Suppressor macrophage (primary cell): Measurements from ENCODE around the gene SLC47A1.
"Not testable (repeated sequence)": the region's sequence is repeated elsewhere in the genome, so short reads cannot be mapped to it uniquely, and the experiment has no call there.

ENCODE experiments used
- DNase-seq, 4 experiments: peaks; one replicate each; pipeline ENCODE4 v3.0.0-alpha.2; 2020 to 2022
- total RNA-seq, 17 experiments: gene quantifications; one replicate each; lab custom pipeline; 2026; ENCODE audit warnings: mixed read lengths in 6 of 17, inconsistent platforms in 3 of 17; lab: John Stamatoyannopoulos, UW

The SLC47A1 gene, protein sequence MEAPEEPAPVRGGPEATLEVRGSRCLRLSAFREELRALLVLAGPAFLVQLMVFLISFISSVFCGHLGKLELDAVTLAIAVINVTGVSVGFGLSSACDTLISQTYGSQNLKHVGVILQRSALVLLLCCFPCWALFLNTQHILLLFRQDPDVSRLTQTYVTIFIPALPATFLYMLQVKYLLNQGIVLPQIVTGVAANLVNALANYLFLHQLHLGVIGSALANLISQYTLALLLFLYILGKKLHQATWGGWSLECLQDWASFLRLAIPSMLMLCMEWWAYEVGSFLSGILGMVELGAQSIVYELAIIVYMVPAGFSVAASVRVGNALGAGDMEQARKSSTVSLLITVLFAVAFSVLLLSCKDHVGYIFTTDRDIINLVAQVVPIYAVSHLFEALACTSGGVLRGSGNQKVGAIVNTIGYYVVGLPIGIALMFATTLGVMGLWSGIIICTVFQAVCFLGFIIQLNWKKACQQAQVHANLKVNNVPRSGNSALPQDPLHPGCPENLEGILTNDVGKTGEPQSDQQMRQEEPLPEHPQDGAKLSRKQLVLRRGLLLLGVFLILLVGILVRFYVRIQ
- 1.7 to 13.2 (median 7.2) reads per million in 17 experiments for total RNA-seq

DNA sequence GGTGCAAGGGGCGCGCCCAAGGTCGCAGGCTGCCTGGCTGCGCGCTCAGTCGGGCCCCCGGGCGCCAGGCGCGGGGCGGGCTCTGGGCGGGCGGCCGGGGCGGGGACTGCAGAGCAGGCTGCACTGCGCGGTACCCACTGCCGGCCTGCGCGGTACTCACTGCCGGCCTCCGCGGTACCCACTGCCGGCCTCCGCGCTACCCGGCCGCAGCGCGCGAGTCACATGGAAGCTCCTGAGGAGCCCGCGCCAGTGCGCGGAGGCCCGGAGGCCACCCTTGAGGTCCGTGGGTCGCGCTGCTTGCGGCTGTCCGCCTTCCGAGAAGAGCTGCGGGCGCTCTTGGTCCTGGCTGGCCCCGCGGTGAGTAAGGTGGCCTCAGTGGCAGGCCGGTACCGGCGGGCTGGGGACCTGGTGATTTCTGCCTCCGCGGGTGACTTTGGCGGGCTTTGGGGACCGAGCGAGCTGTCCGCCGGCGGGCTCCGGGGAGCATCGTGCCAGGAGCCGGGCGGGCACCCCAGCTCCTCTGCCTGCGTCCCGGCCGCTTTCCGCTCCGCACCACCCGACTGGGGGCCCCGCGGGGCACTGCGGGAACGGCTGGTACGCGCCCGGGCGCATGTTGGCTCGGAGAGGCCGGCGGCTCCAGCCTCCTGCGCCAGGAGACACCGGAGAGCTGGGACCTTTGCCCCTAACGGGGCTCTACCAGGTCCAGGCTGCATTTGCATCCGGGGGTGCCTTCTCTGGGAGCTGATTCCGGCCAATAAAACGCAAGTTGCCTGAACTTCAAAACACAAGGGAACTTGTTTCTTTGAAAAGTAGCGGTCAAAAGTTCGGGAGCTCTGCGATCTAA, at the start of gene SLC47A1:
Gene SLC47A1, plus strand, starts transcription at position 137 of the 844 bp plus-strand sequence. Its CDS starts 86 bp downstream, at position 223.
- peak; percentile 48 to 83 (median 57) for DNase-seq

DNA sequence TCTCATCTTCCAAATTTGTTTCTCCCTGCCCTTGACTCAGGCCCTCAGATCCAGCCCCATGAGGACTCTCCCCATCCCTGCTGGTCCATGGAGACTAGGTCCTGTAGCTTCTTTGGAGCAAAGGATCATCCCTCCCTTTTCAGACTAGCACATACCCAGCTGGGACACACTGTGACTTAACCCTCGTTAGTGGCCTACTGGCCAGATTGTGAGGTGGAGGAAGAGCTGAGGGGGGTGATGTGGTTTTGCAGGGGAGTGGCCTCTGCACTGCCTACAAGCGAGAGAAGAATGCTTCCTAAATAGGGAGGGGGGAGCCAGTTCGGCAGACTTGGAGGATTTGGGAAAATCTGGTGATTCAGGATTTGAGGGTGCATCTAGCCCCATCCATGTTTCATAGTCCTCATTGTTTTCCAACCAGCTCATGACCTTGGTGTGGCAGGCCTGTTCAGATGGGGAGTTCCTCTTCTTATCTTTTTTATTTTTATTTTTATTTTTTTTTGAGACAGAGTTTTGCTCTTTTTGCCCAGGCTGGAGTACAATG, 47.8 kb upstream of the SLC47A1 start:
- DNase-seq: no peak

DNA sequence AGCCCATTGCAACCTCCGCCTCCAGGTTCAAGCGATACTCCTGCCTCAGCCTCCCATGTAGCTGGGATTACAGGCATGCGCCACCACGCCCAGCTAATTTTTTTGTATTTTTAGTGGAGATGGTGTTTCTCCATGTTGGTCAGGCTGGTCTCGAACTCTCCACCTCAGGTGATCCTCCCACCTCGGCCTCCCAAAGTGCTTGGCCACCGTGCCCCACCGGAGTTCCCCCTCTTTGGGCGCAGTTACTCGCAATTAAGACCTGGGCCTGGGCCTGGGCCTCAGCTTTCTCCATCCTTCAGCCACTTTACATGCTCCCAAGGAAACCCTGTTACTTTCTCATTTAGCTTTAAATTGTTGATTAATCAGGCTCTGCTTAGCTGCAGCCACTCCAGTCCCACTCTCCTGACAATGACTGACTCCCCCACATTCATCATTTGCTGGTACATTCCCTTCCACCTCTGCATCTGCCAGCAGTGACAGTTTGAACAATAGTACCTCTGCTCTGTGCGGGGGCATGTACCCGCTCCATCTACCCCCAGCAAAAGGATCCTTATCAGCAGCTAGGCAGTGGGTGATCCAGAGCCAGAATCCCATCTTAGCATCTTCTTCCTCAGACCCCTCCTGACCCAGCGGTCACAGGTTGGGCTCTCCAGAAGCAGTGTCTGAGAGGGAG, 47.2 kb upstream of the SLC47A1 start:
- no peak for DNase-seq

DNA sequence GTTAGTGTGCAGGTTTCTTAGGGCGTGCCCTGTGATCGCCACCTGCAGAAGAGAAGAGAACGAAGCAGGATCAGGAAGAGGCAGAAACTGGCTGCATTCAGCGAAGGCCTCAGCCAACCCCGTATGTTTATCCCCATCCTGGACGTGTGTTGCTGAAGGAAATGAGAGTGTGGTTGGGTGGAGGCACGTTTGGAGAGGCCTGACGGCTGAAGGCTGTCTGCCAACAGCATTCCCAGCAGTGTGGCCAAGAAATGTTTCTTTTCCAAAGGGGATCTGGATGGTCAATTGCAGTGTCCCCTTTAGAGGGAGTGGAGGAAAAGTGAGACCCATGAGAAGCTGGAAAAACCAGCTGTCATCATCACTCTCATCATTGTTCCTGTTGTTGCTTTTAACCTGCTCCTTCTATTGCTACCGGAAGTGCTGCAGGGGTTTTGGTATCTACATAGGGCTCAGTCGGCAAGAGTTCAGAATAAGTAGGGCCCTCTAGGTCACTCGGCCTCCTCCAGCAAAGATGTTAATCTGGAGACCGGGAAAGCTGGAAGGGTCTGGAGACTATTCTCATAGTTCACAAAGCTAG, 46.5 kb upstream of the SLC47A1 start:
- DNase-seq: no peak

DNA sequence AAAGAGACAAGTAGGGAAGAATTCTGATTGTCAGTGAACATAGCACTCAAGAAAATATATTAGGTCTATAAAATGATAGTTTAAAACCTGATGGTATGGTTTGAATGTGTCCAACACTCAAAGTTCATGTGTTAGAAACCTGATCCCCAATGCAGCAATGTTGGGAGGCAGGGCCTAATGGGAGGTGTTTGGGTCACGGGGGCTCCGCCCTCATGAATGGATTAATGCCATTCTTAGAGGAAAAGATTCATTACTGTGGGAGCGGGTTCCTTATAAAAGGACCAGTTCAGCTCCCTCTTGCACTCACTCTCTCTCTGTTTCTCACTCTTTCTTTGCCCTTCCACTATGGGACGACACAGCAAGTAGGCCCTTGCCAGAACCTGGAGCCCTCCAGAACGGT, 41.5 kb upstream of the SLC47A1 start:
- DNase-seq: no peak

DNA sequence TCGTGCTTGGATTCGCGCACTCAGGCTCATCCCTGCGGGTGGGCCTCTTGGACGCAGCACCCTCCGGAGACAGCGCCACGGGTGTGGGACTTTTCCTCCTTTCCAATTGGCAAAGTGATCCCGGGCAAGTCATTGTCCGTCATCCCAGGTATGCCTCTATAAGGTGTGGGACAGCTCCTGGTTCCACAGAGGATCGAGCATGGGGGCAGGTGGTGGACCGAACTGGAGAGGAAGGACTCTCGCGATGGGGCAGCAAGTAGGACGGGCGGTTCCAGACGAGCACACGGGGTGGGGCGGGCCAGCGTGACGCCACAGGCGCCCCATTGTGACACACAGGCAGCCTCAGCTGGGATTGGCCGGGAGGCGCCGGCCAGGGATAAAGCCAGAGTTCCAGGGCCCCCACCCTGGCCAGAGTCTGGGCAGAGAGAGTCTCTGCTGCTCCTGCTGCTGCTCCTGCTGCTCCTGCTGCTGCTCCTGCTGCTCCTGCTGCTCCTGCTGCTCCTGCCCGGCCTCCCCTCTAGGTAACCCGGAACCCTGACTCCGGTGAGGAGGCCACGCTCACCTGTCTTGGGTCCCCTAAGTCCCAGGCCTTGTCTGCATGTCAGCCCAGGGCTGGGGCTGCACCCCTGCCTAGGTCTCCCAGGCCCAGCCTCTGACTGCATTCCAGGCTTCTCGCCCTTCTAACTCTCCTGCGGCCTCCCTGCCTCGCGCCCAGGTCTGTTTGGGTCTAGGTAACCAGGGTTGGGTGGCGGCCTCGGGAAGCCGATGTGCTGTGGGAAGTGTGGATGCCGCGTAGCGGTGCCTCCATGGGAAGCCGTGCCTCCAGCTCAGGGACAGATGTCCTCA, 38.5 kb upstream of the SLC47A1 start:
- DNase-seq: no peak

DNA sequence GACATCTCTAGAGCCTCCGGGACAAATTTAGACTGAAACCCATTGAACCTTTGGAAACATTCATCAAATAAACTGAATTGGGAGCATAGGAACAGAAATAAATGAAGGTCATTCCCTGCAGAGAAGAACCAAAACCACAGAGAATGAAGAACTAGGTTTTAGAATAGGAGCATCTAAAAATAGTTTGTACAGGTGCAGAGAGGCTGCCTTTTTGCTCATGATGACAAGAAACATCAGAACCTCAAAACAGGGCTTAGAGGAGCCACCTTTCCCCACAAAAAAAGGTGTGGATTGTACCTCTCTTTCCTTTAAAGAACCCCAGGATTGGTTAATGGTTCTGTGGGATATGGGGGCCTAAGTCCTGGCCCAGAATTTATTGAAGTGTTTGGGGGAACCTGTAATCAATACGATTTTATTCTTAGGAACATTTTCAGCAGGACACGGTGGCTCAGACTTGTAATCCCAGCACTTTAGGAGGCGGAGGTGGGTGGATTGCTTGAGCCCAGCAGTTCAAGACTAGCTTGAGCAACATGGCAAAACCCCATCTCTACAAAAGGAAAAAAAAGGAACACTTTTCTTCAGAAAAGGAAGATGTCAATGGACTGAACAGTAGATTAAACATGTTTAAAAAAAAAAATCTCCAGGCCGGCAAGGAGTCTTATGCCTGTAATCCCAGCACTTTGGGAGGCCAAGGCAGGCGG, 37.7 kb upstream of the SLC47A1 start:
- DNase-seq: peak in 2 of 4 experiments; percentile 19 to 50

DNA sequence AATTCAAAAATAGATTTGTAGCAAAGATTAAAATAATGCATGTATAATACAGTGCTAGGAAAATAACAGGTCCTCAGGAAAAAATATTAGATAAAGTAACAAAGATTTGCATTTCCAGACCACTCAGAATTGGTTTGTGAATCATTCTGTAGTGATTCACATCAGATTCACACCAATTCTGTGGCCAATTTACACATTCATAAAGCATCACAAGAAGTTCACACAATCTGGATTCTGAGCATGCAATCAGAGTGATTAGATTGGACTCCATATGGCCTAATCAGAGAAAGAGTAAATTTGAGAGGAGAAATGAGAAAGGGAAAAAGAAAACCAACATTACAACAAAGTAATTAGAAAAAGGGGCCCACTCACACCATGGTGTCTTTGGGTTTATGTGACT, 36.0 kb upstream of the SLC47A1 start:
- no peak for DNase-seq

DNA sequence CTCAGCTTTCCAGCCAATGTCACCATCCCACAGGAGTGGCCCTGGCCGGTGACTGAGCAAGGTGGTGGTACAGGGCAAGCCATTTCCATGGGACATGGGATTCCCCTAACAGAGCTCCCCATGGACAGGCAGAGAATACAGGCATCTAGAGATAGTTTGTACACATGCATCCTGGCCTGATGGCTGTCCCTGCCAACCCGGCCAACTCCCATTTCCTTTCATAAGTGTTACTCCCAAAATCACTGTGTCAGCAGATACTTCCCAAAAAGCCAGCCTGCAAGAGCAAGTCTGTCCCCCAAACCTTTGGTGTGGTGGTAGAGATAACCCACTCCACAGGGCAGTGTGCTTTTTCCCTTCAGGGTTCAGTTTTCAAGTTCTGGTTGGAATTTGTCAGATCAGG, 32.4 kb upstream of the SLC47A1 start:
- no peak for DNase-seq

DNA sequence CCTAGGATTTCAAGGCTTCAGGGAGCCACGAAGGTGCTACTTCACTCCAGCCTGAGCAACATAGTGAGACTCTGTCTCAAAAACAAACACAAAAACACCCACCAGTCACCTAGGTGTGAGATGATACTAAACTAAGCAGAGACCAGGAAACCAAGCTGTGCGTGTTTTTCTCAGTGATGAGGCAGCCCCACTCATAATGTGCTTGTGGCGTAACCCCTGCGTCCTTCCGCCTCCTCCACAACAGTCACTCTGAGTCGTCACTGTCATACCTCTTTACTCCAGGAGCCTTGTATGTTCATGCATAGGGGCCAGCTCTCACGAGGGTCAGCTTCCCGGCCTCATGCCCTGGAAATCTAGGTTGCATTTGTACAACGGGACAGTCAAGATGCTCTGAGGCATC, 31.1 kb upstream of the SLC47A1 start:
- peak in 3 of 4 experiments; percentile 33 to 46 (median 36) for DNase-seq

DNA sequence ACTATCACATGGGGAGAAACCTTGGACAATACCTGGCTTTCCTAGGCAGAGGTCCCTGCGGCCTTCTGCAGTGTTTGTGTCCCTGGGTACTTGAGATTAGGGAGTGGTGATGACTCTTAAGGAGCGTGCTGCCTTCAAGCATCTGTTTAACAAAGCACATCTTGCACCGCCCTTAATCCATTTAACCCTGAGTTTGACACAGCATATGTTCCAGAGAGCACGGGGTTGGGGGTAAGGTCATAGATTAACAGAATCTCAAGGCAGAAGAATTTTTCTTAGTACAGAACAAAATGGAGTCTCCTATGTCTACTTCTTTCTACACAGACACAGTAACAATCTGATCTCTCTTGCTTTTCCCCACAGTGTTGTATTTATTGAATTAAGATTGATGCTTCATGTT, 28.1 kb upstream of the SLC47A1 start:
- not testable (repeated sequence) for DNase-seq

DNA sequence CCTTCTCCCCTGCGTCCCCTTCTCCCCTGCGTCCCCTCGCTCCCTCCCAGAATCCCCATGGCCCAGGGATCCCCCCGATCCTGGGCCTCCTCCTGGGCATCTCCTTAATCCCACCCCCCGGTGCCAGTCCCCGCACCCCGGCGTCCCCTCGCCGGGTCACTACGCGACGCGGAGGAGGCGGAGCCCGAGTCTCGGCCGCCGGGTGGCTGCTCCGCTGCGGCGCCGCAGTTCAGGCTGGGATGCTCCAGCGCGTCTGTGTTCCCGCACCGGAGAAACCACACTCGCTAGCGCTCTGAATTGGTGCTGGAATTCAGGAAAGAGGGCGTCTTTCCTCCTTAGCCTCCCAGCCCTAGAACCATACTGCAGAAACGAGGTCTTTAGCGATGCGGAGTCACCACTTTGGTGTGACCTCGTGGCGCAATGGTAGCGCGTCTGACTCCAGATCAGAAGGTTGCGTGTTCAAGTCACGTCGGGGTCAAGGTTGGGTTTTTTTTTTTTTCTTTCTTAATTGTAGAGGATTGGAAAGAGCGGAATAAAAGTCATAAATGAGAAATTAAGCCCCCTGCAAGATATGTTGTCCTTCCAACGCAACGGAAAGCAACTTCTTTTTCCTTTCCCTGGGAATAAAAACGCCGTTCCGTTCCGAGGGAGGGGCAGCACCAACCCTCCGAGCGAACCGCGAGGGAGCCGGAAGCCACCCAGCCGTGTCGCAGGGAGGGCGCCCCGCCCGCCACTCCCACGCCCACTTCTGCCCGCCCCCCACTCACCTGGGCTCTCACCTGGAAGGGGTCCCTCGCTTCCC, 25.7 kb upstream of the SLC47A1 start:
- DNase-seq: peak; percentile 81 to 92 (median 88)

DNA sequence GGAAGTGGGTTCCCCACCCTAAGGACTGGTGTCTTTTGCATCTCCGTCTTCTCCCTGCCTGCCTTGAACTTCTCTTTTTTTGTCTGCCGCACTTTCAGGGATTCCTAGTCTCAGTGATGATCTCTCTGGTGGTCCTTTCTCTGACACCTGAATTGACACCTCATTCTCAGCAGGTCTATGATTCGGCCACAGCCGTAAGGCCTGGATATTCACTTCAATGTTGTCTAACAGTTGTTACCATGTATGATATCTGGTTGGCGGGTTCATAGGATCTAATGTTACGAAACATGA, 25.1 kb upstream of the SLC47A1 start:
- no peak for DNase-seq

DNA sequence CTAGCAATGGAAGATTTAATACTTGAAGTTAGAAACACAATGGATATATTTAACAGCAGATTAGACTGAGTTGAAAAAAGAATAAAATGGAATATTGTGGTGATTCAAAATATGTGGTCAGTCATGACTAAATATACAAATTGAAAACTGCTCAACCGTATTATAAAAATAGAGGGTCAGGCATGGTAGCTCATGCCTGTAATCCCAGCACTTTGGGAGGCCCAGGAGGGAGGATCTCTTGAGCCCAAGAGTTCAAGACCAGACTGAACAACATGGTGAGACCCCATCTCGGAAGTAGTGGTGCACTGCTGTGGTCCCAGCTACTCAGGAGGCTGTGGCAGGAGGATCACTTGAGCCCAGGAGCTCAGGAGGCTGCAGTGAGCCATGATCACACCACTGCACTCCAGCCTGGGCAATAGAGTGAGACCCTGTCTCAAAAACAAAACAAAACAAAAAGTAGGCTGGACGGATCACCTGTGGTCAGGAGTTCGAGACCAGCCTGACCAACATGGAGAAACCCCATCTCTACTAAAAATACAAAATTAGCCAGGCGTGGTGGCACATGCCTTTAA, 24.3 kb upstream of the SLC47A1 start:
- not testable (repeated sequence) for DNase-seq

DNA sequence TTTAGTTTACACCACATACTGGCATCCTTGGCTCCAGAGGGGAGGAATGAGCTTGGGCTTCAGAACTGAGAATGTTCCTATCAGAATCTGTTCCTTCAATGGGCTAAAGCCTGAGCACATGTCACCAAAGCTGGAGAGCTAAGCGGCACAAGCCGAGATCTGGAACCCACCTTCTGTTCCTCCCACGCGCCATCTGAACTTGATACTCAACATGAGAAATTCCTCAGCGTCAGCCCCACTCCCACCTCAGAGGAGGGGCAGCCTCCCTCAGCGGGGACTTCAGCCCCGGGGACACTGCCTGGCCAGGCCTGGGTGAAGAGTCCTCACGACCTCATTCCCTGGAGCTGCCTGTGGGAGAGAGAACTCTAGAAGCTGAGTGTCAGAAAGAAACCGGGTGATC, 22.8 kb upstream of the SLC47A1 start:
- no peak for DNase-seq

DNA sequence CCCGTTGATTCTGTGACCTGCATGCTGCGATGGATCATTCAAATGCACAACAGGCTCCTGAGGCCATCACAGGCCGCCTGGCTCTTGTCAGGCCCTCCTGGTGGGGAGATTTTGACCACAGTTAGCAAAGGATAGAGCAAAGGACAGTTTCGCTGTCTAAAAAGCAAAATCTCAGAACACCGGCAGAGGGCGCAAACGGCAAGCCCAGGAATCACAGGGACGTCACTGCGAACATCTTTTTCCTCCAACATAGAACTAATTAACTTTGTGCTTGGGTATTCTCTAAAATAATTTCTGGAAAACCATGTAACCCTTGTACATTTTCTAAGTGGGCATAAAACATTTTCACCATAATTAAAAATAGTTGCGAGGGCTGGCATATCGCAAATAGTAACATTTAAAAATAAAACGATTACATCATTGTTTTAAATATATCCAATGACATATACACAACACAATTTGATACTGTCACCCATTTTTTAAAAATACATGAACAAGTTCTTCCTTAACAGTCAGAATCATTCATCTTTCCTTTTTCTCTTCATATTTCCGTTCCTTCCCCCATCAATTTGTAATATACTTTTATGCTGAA, 19.7 kb upstream of the SLC47A1 start:
- DNase-seq: peak; percentile 80 to 87 (median 84)

DNA sequence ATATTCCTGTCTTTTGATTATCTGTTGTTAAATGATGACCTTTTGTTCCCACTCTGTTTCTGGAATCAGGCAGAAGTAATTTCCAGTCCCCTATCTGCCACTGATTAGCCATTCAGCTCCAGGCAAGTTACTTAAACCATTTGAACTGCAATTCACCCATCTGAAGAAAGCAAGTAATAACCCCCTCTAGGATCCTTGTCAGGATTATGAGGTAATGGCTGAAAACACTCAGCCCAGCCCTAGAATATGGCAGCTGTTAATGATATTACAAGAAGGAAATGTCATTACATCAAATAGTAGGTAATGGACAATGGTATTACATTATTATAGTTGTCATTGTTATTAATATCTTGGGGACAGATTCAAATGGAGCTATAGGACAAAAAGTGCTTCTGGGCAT, 16.0 kb upstream of the SLC47A1 start:
- no peak for DNase-seq

DNA sequence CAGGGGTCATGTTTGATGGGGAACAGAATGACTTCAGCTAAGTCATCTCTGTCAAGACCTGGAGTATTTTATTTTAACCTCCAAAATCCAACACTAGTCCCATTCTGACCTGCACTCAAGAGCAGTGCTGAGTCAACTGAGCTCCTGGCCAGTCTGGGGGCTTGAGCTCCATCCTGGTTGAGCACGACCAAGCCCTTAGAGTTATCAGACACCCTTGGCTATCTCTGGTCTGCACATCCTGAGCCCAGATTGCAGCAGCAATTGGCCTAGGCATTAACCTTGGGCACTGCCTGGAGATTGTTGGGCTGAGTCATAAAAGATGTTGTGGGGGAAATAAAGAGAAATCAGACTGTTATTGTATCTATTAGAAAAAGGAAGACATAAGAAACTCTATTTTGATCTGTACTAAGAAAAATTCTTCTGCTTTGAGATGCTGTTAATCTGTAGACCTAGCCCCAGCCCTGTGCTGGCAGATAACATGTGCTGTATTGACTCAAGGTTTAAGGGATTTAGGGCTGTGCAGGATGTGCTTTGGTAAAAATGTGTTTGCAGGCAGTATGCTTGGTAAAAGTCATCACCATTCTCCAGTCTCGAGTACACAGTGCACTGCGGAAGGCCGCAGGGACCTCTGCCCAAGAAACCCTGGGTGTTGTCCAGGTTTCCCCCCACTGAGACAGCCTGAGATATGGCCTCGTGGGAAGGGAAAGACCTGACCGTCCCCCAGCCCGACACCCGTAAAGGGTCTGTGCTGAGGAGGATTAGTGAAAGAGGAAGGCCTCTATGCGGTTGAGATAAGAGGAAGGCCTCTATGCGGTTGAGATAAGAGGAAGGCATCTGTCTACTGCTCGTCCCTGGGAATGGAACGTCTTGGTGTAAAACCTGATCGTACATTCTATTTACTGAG, 14.0 kb upstream of the SLC47A1 start:
- peak in 3 of 4 experiments; percentile 40 to 52 (median 45) for DNase-seq
